ENCODE data around the gene RCAN2.
"Not testable (repeated sequence)": the region's sequence is repeated elsewhere in the genome, so short reads cannot be mapped to it uniquely, and the experiment has no call there.

RCAN2 gene

GRCh38 chr6:46381057-46381456 is 110.2 kb downstream of the RCAN2 start:
- DNase-seq: no peak

- DNase-seq: no peak
Observed at GRCh38 chr6:46380152-46380807, 111.0 kb downstream of the RCAN2 start.

- no peak for DNase-seq
Observed at GRCh38 chr6:46378882-46379416, 112.3 kb downstream of the RCAN2 start.

- no peak for DNase-seq
Observed at GRCh38 chr6:46378161-46378881, 112.9 kb downstream of the RCAN2 start.

- no peak for DNase-seq
Observed at GRCh38 chr6:46377209-46377608, 114.0 kb downstream of the RCAN2 start.

- DNase-seq: no peak
Observed at GRCh38 chr6:46376562-46377061, 114.6 kb downstream of the RCAN2 start.

- no peak for DNase-seq
Observed at GRCh38 chr6:46370622-46371021, 120.6 kb downstream of the RCAN2 start.

GRCh38 chr6:46368169-46368536 is 123.1 kb downstream of the RCAN2 start:
- DNase-seq: no peak

GRCh38 chr6:46367354-46368168 is 123.7 kb downstream of the RCAN2 start:
- DNase-seq: no peak

- no peak for DNase-seq
Observed at GRCh38 chr6:46366190-46366900, 124.9 kb downstream of the RCAN2 start.

GRCh38 chr6:46357591-46357990 is 133.7 kb downstream of the RCAN2 start:
- DNase-seq: no peak

- no peak for DNase-seq
Observed at GRCh38 chr6:46356543-46356942, 134.7 kb downstream of the RCAN2 start.

GRCh38 chr6:46353528-46353927 is 137.7 kb downstream of the RCAN2 start:
- DNase-seq: no peak

- no peak for DNase-seq
Observed at GRCh38 chr6:46352541-46353268, 138.5 kb downstream of the RCAN2 start.

- no peak for DNase-seq
Observed at GRCh38 chr6:46350714-46351113, 140.5 kb downstream of the RCAN2 start.

GRCh38 chr6:46347669-46348068 is 143.6 kb downstream of the RCAN2 start:
- DNase-seq: no peak

GRCh38 chr6:46340246-46340645 is 151.0 kb downstream of the RCAN2 start:
- DNase-seq: no peak

GRCh38 chr6:46338131-46338530 is 153.1 kb downstream of the RCAN2 start:
- no peak for DNase-seq

GRCh38 chr6:46334442-46334841 is 156.8 kb downstream of the RCAN2 start:
- no peak for DNase-seq

- DNase-seq: no peak
Observed at GRCh38 chr6:46333481-46333880, 157.8 kb downstream of the RCAN2 start.

- DNase-seq: not testable (repeated sequence)
Observed at GRCh38 chr6:46332448-46332847, 158.8 kb downstream of the RCAN2 start.

GRCh38 chr6:46331461-46331860 is 159.8 kb downstream of the RCAN2 start:
- DNase-seq: no peak

All from activated CD4-positive, alpha-beta T cell treated with anti-CD3 and anti-CD28 coated beads for 4 hours (primary cell).